Adrenal gland (tissue), 12 donors: Measurements from ENCODE around the gene THADA. TPM values are rescaled to one million over a fixed set of nuclear protein-coding genes. Genes with fewer than 3 reads are reported as not detected.

ENCODE experiments used
- DNase-seq, 7 donors: peaks; one replicate each; pipeline ENCODE4 v3.0.0-alpha.2; 2019 to 2020
- H3K27ac ChIP-seq, 5 donors: fragments of 200-600 bp; sonication (generic) in 4 of 5; 1 replicate in 3 of 5; 2 replicates in 2 of 5; pipeline versions ENCODE4 v1.5.1 to v1.8.0; 2016 to 2020; ENCODE audit warnings: mild to moderate bottlenecking in 1 of 5
- H3K27me3 ChIP-seq: fragments of 200-600 bp; 2 replicates; pipeline ENCODE4 v1.8.0; 2021
- H3K36me3 ChIP-seq, 2 donors: fragments of 200-600 bp; replicated peaks in 1 of 2; 1 replicate in 1 of 2; 2 replicates in 1 of 2; pipeline versions ENCODE4 v1.5.1 to v1.8.0; 2018 to 2022
- H3K4me1 ChIP-seq, 2 donors: fragments of 200-600 bp; replicated peaks in 1 of 2; 1 replicate in 1 of 2; 2 replicates in 1 of 2; pipeline versions ENCODE4 v1.5.1 to v1.8.0; 2018 to 2021
- H3K4me3 ChIP-seq, 4 donors: fragments of 200-600 bp; sonication (generic) in 3 of 4; one replicate each; pipeline ENCODE4 v1.5.1; 2016 to 2018
- H3K9me3 ChIP-seq, 3 donors: fragments of 200-600 bp; sonication (generic) in 1 of 3; replicated peaks in 1 of 3; 1 replicate in 2 of 3; 2 replicates in 1 of 3; pipeline versions ENCODE4 v1.5.1 to v1.8.0; 2016 to 2021
- POLR2A ChIP-seq, 2 donors: fragments of 450-650 bp; IDR thresholded peaks; one replicate each; pipeline ENCODE4 v1.6.1; 2017; ENCODE audit warnings: antibody characterized with exemption in 2 of 2, mild to moderate bottlenecking in 2 of 2, moderate library complexity in 1 of 2
- WGBS, 4 donors: extraction: QIAGEN DNeasy Blood & Tissue Kit in 2 of 4; methylation state at CpG; one replicate each; pipeline versions ENCODE4 v1.1.5 to v1.1.7; 2013 to 2017; 5-methylcytosine and 5-hydroxymethylcytosine counted together
- intact Hi-C, 2 donors: fragments of 100-400 bp; cut with DNase I; formaldehyde crosslinking; loops; one replicate each; pipeline versions ENCODE4 v1.14.1 to v1.15.0; 2022 to 2023
- polyA plus RNA-seq, 3 donors: library from polyadenylated mRNA; stranded (reverse); fragments of 200-250 nt in 2 of 3; fragments of 350-450 nt in 1 of 3; fragmentation: Illumina TruSeq in 1 of 3; extraction: RNeasy Lipid Tissue Mini Kit (QIAGEN cat#74804) in 1 of 3; gene quantifications; one replicate each; pipeline ENCODE4 v1.2.3, GENCODE V29; 2013 to 2014
- total RNA-seq, 9 donors: library from RNA; depleted of rRNA in 4 of 9; stranded (reverse); fragments of >200 nt in 4 of 9; fragments of 120-200 nt in 1 of 9; fragmentation: NEBNext Ultra II Directional in 1 of 9; extraction: Animal tissue kit (Norgen Biotek cat#: 25700) in 1 of 9; gene quantifications; one replicate each; pipeline versions ENCODE4 v1.1.0 to v1.2.4, GENCODE V29; 2013 to 2023
- TF ChIP-seq, protein P1 (sequence below), 6 experiments: fragments of 450-650 bp in 4 of 6; fragments of 200-600 bp in 2 of 6; sonication (generic) in 1 of 6; IDR thresholded peaks; 1 replicate in 5 of 6; 2 replicates in 1 of 6; pipeline versions ENCODE4 v1.5.1 to v1.8.0; 2016 to 2021; ENCODE audit warnings: antibody characterized with exemption in 6 of 6, mild to moderate bottlenecking in 2 of 6, moderate library complexity in 1 of 6
- donor health status: healthy with polysubstance abuse.
- donor health status: Bipolar disorder and iron deficiency.
- donor health status: DM: yes; HTN: yes; CAD: no.
- donor health status: DM: no; HTN: no; CAD: no.
- donor health status: DM: no; HTN: no; CAD: no.
- donor health status: DM: yes; HTN: yes; CAD: no.

Gene THADA
- total and polyA plus RNA-seq, 12 donors = 14.1 to 38.4 (median 25.4) TPM

GRCh38 chr2:43360137-43360536 lies 235.7 kb downstream of the THADA start:
- H3K27ac ChIP-seq = no peak overlapping the region
- H3K9me3 ChIP-seq = no peaks in the 10 kb centered on the region
- intact Hi-C loops = no loop called here
- TF ChIP-seq POLR2A (IDR thresholded peaks at IDR 0.05) = no peak
- TF ChIP-seq, protein P1, sequence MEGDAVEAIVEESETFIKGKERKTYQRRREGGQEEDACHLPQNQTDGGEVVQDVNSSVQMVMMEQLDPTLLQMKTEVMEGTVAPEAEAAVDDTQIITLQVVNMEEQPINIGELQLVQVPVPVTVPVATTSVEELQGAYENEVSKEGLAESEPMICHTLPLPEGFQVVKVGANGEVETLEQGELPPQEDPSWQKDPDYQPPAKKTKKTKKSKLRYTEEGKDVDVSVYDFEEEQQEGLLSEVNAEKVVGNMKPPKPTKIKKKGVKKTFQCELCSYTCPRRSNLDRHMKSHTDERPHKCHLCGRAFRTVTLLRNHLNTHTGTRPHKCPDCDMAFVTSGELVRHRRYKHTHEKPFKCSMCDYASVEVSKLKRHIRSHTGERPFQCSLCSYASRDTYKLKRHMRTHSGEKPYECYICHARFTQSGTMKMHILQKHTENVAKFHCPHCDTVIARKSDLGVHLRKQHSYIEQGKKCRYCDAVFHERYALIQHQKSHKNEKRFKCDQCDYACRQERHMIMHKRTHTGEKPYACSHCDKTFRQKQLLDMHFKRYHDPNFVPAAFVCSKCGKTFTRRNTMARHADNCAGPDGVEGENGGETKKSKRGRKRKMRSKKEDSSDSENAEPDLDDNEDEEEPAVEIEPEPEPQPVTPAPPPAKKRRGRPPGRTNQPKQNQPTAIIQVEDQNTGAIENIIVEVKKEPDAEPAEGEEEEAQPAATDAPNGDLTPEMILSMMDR (IDR thresholded peaks at IDR 0.05) = no peak
- peaks cover 0 to 23% of the 10 kb centered on the region in 2 donors for H3K4me1 ChIP-seq
- no peak overlapping the region for H3K4me3 ChIP-seq
- WGBS, 4 donors = 71 to 86% (median 77%) methylated on average over 3 of the region's 3 CpGs
- H3K27me3 ChIP-seq = no peaks in the 10 kb centered on the region
- no peak for DNase-seq
- no peaks in the 10 kb centered on the region for H3K36me3 ChIP-seq

DNA sequence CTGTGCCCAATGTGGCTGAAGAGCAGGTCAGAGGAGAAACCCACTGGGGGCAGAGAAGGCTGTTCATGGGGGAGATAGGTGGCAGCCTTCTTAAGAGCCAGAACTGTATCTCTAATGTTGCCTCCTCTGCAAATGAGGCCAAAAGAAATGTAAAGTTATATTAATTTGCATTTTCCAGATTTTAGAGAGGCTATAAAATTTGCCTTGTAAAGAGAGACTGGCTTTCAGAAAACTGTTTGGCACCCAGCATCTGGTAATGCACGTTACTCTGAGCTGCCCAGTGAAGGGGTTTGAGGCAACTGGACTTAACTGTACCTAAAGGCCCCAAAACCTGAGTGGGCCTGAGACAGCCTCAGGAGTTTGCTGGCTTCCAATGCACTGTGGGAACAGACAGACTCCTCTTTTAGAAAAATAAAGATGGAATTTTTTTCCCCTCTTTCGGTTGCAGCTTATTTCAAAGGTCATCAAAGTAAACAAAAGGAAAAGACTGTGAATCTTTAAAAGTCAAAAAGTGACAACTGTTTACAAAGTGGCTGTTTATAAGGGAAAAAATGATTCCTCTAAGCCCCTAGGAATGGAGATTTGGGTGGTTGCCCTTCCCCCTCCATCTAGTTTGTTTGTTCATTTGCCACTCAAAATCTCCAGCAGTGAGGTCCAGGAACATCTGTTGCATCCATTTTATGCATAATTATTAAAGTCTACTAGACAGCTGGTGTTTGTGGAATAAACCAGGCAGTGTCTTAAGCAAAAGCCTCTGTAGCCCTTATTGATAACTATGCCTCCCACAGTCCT lies 237.2 kb downstream of the THADA start:
- Histone ChIP-seq H3K36me3 (no peaks in the 10 kb centered on the region), H3K9me3 (no peaks in the 10 kb centered on the region), H3K4me1 (peaks cover 0 to 26% of the 10 kb centered on the region in 2 donors), H3K27ac (no peak overlapping the region), H3K27me3 (no peaks in the 10 kb centered on the region), H3K4me3 (no peak overlapping the region)
- no peak for DNase-seq
- intact Hi-C loops = no loop called here
- TF ChIP-seq POLR2A (IDR thresholded peaks at IDR 0.05) = no peak
- TF ChIP-seq, protein P1 (IDR thresholded peaks at IDR 0.05) = no peak
- whole genome bisulfite sequencing, 4 donors = 63 to 77% (median 68%) methylated on average over 2 of the region's 2 CpGs

DNA sequence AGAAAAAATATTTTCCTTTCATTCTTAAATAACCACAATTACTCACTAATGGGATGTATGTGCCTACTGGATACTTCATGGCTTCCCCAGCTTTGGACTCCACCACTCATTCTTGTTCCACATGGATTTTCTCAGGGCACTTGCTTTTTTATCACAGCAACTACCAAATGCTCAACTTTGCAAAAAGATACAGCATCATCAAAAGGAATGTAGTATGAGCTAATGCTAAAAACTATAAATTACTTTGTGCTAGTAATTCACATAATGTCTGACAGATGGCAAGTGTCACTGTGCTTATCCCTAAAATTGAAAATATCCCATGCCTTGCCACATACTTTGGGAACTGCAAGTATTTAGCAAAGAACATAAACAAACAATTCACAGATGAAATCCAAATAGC lies 239.1 kb downstream of the THADA start:
- no peak for DNase-seq
- intact Hi-C loops = no loop called here
- TF ChIP-seq POLR2A (IDR thresholded peaks at IDR 0.05) = no peak
- TF ChIP-seq, protein P1 (IDR thresholded peaks at IDR 0.05) = no peak
- H3K4me1 ChIP-seq = peaks cover 0 to 26% of the 10 kb centered on the region in 2 donors
- H3K27me3 ChIP-seq = no peaks in the 10 kb centered on the region
- H3K36me3 ChIP-seq = no peaks in the 10 kb centered on the region
- H3K27ac ChIP-seq = peak overlapping the region in 1 of 5 donors; percentile 15
- no peak overlapping the region for H3K4me3 ChIP-seq
- H3K9me3 ChIP-seq = no peaks in the 10 kb centered on the region

DNA sequence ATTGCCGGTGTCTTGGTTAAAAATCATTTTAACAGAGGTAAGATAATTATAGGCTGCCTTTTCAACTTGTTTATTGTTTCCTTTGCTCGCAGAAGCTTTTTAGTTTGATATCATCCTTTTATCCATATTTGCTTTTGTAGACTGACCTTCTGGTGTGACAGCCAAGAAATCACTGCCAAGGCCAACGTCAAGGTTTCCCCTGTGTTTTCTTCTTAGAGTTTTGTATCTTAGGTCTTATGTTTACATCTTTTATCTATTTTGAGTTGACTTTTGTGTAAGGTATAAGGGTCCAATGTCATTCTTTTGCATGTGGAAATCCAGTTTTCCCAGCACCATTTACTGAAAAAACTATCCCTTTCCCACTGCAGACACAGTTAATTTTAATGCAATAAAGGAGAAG lies 240.4 kb downstream of the THADA start:
- H3K4me1 ChIP-seq = peaks cover 0 to 26% of the 10 kb centered on the region in 2 donors
- peak overlapping the region in 1 of 5 donors; percentile 0 for H3K27ac ChIP-seq
- no peak for DNase-seq
- no peak for TF ChIP-seq POLR2A (IDR thresholded peaks at IDR 0.05)
- TF ChIP-seq, protein P1 (IDR thresholded peaks at IDR 0.05) = no peak
- no peaks in the 10 kb centered on the region for H3K27me3 ChIP-seq
- no peaks in the 10 kb centered on the region for H3K9me3 ChIP-seq
- WGBS, 4 donors = 25 to 44% (median 36%) methylated on average over 3 of the region's 3 CpGs
- intact Hi-C loops = no loop called here
- H3K4me3 ChIP-seq = no peak overlapping the region
- no peaks in the 10 kb centered on the region for H3K36me3 ChIP-seq
